GM06990 (cell line): ENCODE results near the gene SLC22A9.

Experiments used
- DNase-seq: peaks from one replicate; pipeline ENCODE4 v3.0.0-alpha.2; 2011; ENCODE audit not compliant: insufficient read length; ENCODE audit errors: extremely low read depth
- H3K27me3 ChIP-seq: replicated peaks from 2 replicates; pipeline ENCODE4 v1.6.0; 2011; ENCODE audit warnings: low read length; ENCODE audit not compliant: control insufficient read depth, insufficient read depth
- H3K36me3 ChIP-seq: 2 replicates; pipeline ENCODE4 v1.5.1; 2011; ENCODE audit warnings: low read length; ENCODE audit not compliant: control insufficient read depth, insufficient read depth
- H3K4me3 ChIP-seq: replicated peaks from 2 replicates; pipeline ENCODE4 v1.5.1; 2011; ENCODE audit warnings: low read depth, mild to moderate bottlenecking, control low read depth, low read length
- TF ChIP-seq, protein P1 (sequence below): IDR thresholded peaks from 2 replicates; pipeline ENCODE4 v1.5.1; 2011; ENCODE audit warnings: low read length, control low read depth, mild to moderate bottlenecking, inconsistent platforms; ENCODE audit not compliant: insufficient read depth, poor library complexity, severe bottlenecking

The SLC22A9 gene

DNA sequence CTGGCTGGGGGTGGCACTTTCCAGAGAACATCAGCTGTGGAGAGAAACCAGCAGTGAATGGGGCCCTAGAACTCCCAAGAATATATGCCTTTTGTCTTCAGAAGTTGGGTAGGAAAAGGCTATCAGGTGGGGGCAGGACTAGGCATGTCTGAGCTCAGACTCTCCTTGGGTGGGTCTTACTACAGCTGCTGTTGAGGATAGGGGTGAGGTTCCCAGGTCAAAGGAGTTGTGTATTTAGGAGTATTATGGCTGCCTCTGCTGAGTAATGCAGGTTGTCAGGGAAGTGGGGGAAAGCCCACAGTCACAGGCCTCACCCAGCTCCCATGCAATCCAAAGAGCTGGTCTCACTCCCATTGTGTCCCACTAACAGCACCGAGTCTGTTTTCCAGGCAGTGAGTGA is 26.1 kb downstream of the SLC22A9 start:
- DNase-seq, result no peak
- Histone ChIP-seq H3K4me3 (no peak overlapping the region), H3K36me3 (no peaks in the 10 kb centered on the region), H3K27me3 (no peaks in the 10 kb centered on the region)
- TF ChIP-seq, protein P1, sequence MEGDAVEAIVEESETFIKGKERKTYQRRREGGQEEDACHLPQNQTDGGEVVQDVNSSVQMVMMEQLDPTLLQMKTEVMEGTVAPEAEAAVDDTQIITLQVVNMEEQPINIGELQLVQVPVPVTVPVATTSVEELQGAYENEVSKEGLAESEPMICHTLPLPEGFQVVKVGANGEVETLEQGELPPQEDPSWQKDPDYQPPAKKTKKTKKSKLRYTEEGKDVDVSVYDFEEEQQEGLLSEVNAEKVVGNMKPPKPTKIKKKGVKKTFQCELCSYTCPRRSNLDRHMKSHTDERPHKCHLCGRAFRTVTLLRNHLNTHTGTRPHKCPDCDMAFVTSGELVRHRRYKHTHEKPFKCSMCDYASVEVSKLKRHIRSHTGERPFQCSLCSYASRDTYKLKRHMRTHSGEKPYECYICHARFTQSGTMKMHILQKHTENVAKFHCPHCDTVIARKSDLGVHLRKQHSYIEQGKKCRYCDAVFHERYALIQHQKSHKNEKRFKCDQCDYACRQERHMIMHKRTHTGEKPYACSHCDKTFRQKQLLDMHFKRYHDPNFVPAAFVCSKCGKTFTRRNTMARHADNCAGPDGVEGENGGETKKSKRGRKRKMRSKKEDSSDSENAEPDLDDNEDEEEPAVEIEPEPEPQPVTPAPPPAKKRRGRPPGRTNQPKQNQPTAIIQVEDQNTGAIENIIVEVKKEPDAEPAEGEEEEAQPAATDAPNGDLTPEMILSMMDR, result no peak

DNA sequence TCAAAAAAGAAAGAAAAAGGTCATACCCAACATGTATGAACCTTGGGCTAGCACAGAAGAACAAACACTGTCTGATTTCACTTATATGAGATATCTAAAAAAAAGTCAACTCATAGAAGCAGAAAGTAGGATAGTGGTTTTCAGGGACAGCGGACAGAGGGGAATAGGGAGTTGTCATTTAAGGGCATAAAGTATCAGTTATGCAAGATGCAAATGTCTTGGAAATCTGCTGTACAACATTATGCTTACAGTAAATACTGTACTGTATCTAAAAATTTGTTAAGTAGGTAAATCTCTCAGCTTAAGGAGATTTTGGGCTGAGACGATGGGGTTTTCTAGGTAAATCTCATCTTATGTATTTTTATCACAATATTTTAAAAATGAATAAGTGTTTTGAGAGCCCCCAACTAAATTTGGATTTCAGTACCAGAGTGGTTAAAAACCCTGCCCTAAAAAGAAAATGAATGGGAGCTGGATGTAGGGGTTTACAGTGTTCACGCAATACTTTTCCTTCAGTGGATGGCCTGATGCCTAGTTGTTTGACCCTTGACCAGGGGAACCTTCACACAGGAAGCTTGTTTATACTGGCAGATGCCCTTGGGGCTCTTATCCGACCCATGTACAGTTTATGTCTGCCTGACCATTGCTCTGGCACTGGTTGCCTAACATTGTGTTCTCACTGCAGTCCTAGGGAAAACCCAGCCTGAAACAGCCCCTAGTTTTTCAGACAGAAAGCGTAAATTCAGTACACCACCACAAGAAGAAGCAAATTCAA is 34.8 kb downstream of the SLC22A9 start:
- H3K36me3 ChIP-seq, result no peaks in the 10 kb centered on the region
- TF ChIP-seq, protein P1, result no peak
- no peak overlapping the region for H3K4me3 ChIP-seq
- no peaks in the 10 kb centered on the region for H3K27me3 ChIP-seq
- DNase-seq, result no peak

DNA sequence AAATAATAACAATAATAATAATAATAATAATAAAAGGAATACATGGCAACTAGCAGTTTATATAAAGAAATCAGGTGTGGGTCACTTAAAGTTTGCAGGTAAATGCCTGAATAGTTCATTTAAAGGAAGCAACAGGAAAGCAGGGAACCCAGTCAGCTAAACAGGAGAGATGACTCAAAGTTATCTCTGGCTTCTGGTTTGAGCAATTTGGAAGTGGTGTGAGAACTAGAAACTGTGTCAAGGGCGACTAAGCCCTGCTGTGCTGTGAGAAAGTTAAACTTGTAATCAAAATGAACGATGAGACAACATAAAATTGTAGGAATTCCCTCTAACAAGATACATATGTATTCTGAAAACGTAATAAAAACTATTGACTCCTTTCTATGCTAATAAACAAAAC is 35.5 kb downstream of the SLC22A9 start:
- H3K27me3 ChIP-seq, result no peaks in the 10 kb centered on the region
- H3K36me3 ChIP-seq, result no peaks in the 10 kb centered on the region
- no peak for DNase-seq
- no peak overlapping the region for H3K4me3 ChIP-seq
- TF ChIP-seq, protein P1, result no peak

DNA sequence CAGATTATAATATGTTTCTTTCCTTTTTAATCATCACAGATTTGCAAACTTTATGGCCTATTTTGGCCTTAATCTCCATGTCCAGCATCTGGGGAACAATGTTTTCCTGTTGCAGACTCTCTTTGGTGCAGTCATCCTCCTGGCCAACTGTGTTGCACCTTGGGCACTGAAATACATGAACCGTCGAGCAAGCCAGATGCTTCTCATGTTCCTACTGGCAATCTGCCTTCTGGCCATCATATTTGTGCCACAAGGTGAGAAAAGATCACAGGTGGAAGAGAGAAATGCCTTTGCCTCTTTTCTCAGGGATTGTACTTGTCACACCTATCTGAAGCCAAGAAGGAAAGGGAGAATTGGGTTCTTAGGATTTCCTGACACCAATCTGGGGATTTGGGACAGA is 36.9 kb downstream of the SLC22A9 start:
- Histone ChIP-seq H3K4me3 (no peak overlapping the region), H3K36me3 (no peaks in the 10 kb centered on the region), H3K27me3 (no peaks in the 10 kb centered on the region)
- TF ChIP-seq, protein P1, result no peak
- no peak for DNase-seq

DNA sequence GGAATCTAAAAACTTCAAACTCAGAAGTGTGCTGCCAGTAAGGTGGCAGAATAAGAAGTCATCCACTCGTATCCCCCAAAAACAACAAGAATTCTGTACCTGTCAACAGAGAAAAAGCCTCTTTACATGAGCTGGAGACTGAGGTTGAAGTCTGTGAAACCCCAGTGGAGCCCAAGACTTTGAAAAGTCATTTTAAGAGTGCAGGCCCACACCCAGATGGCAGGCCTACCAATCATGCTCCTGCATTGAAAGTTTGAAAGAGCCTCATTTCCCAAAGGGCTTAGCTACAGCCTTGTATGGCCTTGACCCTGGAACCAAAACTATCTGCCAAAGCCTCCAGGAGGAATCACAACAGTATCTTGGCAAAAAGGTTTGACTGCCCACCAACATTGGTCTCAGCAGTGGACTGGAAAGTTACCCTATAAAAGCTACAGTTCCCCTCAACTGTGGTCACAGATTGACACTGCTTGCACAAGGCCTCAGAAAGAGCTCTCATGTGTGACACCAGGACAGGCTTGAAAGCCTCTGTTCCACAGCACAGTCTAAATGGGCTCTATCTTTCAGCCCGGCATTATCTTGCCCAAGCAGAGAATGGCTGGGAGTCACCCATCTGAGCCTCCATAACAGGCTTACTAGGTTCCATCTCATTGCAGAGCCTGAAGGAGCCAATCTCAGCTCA is 47.7 kb downstream of the SLC22A9 start:
- TF ChIP-seq, protein P1, result no peak
- Histone ChIP-seq H3K36me3 (no peaks in the 10 kb centered on the region), H3K27me3 (no peaks in the 10 kb centered on the region), H3K4me3 (no peak overlapping the region)
- no peak for DNase-seq
